ENCODE measurements around the gene KATNAL2.

KATNAL2 gene

GRCh38 chr18:47120428-47120827 is 203.0 kb downstream of the KATNAL2 start:
- DNase-seq, result no peak

- DNase-seq, result no peak
Measured at GRCh38 chr18:47121146-47121545, 203.7 kb downstream of the KATNAL2 start.

- no peak for DNase-seq
Measured at GRCh38 chr18:47141289-47141688, 223.9 kb downstream of the KATNAL2 start.

GRCh38 chr18:47143153-47143552 is 225.8 kb downstream of the KATNAL2 start:
- no peak for DNase-seq

GRCh38 chr18:47143899-47144485 is 226.6 kb downstream of the KATNAL2 start:
- DNase-seq, result no peak

GRCh38 chr18:47146206-47146605 is 228.8 kb downstream of the KATNAL2 start:
- no peak for DNase-seq

GRCh38 chr18:47149457-47150028 is 232.1 kb downstream of the KATNAL2 start:
- no peak for DNase-seq

GRCh38 chr18:47150029-47150823 is 232.8 kb downstream of the KATNAL2 start, which contains the start of gene HDHD2:
Gene HDHD2, minus strand, starts transcription at chr18:47150500. Its CDS starts 14,061 bp downstream, at chr18:47136439.
- DNase-seq, result peak; percentile 73 to 84

GRCh38 chr18:47150824-47151366 is 233.5 kb downstream of the KATNAL2 start:
- no peak for DNase-seq

GRCh38 chr18:47151439-47151838 is 234.0 kb downstream of the KATNAL2 start:
- DNase-seq, result no peak

Data from stimulated activated CD4-positive, alpha-beta T cell treated with anti-CD3 and anti-CD28 coated beads, Interleukin-4, amount 100 ng/mL, for 4 hours (primary cell).